Measurements from ENCODE around the gene STRIP1.
A peak's percentile ranks its signal among the peaks of the same experiment; 100 is the strongest.

The STRIP1 gene

DNA sequence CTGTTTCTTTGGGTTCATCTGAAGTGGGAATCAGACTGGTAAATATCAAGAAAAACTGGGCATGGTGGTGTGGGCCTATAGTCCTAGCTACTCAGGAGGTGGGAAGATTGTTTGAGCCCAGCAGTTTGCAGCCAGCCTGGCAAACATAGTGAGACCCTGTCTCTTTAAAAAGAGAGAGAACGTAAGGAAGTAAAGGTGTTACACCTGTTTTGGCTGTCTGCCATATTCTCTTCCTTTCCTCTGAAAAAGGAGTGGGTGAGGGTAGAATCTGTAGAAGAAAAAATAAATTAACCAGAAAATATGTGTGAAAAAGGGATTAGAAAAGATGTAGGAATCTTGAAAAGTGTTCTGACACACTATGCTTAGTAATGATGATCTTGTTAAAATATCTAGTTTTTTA is 29.8 kb upstream of the STRIP1 start:
- Histone ChIP-seq H3K4me3 (ENCODE audit: low read length, poor library complexity, severe bottlenecking) (no peak overlapping the region), H3K79me2 (ENCODE audit: insufficient read depth, low read length) (peaks cover 13% of the 10 kb centered on the region; the same call in 1 of the 2 replicates), H2AFZ (ENCODE audit: low read length) (no peak overlapping the region), H3K9ac (ENCODE audit: low read depth, low read length, poor library complexity, severe bottlenecking) (peak overlapping the region; percentile 44), H3K27me3 (ENCODE audit: insufficient read depth, low read length, poor library complexity, severe bottlenecking) (no peaks in the 10 kb centered on the region), H3K4me2 (ENCODE audit: low read depth, low read length, poor library complexity, severe bottlenecking) (peak overlapping the region; percentile 50), H3K9me3 (ENCODE audit: insufficient read depth, low read depth, low read length) (no peaks in the 10 kb centered on the region), H3F3A (ENCODE audit: low read depth) (no peaks in the 10 kb centered on the region), H3K4me1 (ENCODE audit: insufficient read depth, low read length, poor library complexity, severe bottlenecking) (peaks cover 17% of the 10 kb centered on the region), H3K36me3 (ENCODE audit: insufficient read depth, low read length) (peaks cover 8% of the 10 kb centered on the region; the same call in 1 of the 2 replicates), H4K20me1 (ENCODE audit: insufficient read depth, low read length, poor library complexity, severe bottlenecking) (peaks cover 6% of the 10 kb centered on the region), H3K9me2 (replicated peaks; ENCODE audit: low read depth, low read length) (no peaks in the 10 kb centered on the region)
- no peak for TF ChIP-seq EZH2phosphoT487 (IDR thresholded peaks at IDR 0.05; ENCODE audit: borderline replicate concordance)
- TF ChIP-seq, protein P1, sequence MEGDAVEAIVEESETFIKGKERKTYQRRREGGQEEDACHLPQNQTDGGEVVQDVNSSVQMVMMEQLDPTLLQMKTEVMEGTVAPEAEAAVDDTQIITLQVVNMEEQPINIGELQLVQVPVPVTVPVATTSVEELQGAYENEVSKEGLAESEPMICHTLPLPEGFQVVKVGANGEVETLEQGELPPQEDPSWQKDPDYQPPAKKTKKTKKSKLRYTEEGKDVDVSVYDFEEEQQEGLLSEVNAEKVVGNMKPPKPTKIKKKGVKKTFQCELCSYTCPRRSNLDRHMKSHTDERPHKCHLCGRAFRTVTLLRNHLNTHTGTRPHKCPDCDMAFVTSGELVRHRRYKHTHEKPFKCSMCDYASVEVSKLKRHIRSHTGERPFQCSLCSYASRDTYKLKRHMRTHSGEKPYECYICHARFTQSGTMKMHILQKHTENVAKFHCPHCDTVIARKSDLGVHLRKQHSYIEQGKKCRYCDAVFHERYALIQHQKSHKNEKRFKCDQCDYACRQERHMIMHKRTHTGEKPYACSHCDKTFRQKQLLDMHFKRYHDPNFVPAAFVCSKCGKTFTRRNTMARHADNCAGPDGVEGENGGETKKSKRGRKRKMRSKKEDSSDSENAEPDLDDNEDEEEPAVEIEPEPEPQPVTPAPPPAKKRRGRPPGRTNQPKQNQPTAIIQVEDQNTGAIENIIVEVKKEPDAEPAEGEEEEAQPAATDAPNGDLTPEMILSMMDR (conservative IDR thresholded peaks at IDR 0.05; ENCODE audit: low read length) = no peak

DNA sequence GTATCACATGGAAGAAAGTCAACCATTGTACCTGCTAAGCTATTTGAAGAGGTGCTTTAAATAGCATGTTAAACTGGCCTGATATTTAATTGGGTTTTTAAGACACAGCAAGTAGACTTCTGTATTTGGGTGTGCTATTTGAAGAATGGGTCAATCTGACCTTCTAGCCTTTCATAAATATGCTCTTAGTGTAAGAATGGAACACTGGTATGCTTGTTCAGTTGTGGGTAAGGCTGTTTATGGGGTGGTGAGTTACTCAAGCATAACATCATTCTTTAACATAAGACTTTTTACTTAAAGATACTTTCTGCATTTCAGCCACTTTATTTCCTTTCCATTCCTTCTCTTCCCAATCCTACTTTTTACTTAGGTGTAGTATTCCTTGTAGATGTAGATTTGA is 28.5 kb upstream of the STRIP1 start:
- no peaks in the 10 kb centered on the region for H3K27me3 ChIP-seq (ENCODE audit: insufficient read depth, low read length, poor library complexity, severe bottlenecking)
- no peaks in the 10 kb centered on the region for H3K9me3 ChIP-seq (ENCODE audit: insufficient read depth, low read depth, low read length)
- H3F3A ChIP-seq (ENCODE audit: low read depth) = no peaks in the 10 kb centered on the region
- H3K9ac ChIP-seq (ENCODE audit: low read depth, low read length, poor library complexity, severe bottlenecking) = no peak overlapping the region
- peaks cover 6% of the 10 kb centered on the region for H4K20me1 ChIP-seq (ENCODE audit: insufficient read depth, low read length, poor library complexity, severe bottlenecking)
- peaks cover 13% of the 10 kb centered on the region; the same call in 1 of the 2 replicates for H3K79me2 ChIP-seq (ENCODE audit: insufficient read depth, low read length)
- H3K9me2 ChIP-seq (replicated peaks; ENCODE audit: low read depth, low read length) = no peaks in the 10 kb centered on the region
- no peak overlapping the region for H3K4me3 ChIP-seq (ENCODE audit: low read length, poor library complexity, severe bottlenecking)
- peaks cover 17% of the 10 kb centered on the region for H3K4me1 ChIP-seq (ENCODE audit: insufficient read depth, low read length, poor library complexity, severe bottlenecking)
- H2AFZ ChIP-seq (ENCODE audit: low read length) = no peak overlapping the region
- H3K36me3 ChIP-seq (ENCODE audit: insufficient read depth, low read length) = peaks cover 21% of the 10 kb centered on the region
- TF ChIP-seq, protein P1 (conservative IDR thresholded peaks at IDR 0.05; ENCODE audit: low read length) = no peak
- no peak for TF ChIP-seq EZH2phosphoT487 (IDR thresholded peaks at IDR 0.05; ENCODE audit: borderline replicate concordance)
- no peak overlapping the region for H3K4me2 ChIP-seq (ENCODE audit: low read depth, low read length, poor library complexity, severe bottlenecking)

DNA sequence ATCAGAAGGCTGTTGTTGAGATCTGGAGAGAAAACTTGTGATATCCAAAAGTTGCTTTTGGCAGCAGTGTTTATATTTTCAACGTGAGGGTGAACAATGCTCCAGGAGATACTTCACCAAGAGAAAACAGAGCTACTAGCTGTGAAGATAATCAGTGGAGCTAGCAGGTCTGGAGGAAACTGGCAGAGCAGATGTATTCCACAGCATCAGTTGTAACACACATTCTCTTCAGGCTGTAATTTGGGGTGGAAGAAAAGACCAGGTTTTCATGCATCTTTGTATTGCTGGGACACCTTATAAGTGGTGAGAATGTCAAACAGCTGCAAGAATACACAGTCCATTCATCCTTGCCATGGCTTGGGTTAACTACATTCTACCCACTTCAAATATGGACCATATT is 27.9 kb upstream of the STRIP1 start:
- H3K4me1 ChIP-seq (ENCODE audit: insufficient read depth, low read length, poor library complexity, severe bottlenecking) = peaks cover 17% of the 10 kb centered on the region
- no peak overlapping the region for H3K4me3 ChIP-seq (ENCODE audit: low read length, poor library complexity, severe bottlenecking)
- no peak overlapping the region for H2AFZ ChIP-seq (ENCODE audit: low read length)
- H3K36me3 ChIP-seq (ENCODE audit: insufficient read depth, low read length) = peaks cover 27% of the 10 kb centered on the region
- H3K79me2 ChIP-seq (ENCODE audit: insufficient read depth, low read length) = peaks cover 13% of the 10 kb centered on the region; the same call in 1 of the 2 replicates
- no peaks in the 10 kb centered on the region for H3K9me2 ChIP-seq (replicated peaks; ENCODE audit: low read depth, low read length)
- no peak overlapping the region for H3K4me2 ChIP-seq (ENCODE audit: low read depth, low read length, poor library complexity, severe bottlenecking)
- no peaks in the 10 kb centered on the region for H3K9me3 ChIP-seq (ENCODE audit: insufficient read depth, low read depth, low read length)
- H3F3A ChIP-seq (ENCODE audit: low read depth) = no peaks in the 10 kb centered on the region
- TF ChIP-seq, protein P1 (conservative IDR thresholded peaks at IDR 0.05; ENCODE audit: low read length) = no peak
- no peak for TF ChIP-seq EZH2phosphoT487 (IDR thresholded peaks at IDR 0.05; ENCODE audit: borderline replicate concordance)
- H4K20me1 ChIP-seq (ENCODE audit: insufficient read depth, low read length, poor library complexity, severe bottlenecking) = peaks cover 6% of the 10 kb centered on the region
- H3K9ac ChIP-seq (ENCODE audit: low read depth, low read length, poor library complexity, severe bottlenecking) = no peak overlapping the region
- H3K27me3 ChIP-seq (ENCODE audit: insufficient read depth, low read length, poor library complexity, severe bottlenecking) = no peaks in the 10 kb centered on the region
